Measurements from ENCODE around the gene MED16.

GRCh38 chr19:823565-824121, 69.3 kb downstream of the MED16 start:
- TF ChIP-seq CTCF (IDR thresholded peaks at IDR 0.05; ENCODE audit: low read length) (no peak), EZH2 (IDR thresholded peaks at IDR 0.05; ENCODE audit: borderline replicate concordance, low read length) (no peak)
